Measurements from ENCODE around the gene PLA2G4A.

PLA2G4A gene

GRCh38 chr1:186978596-186979556 lies 150.1 kb downstream of the PLA2G4A start:
- DNase-seq, result no peak

- no peak for DNase-seq
Measured at GRCh38 chr1:186980400-186980799, 151.7 kb downstream of the PLA2G4A start.

GRCh38 chr1:186982116-186982515 lies 153.4 kb downstream of the PLA2G4A start:
- DNase-seq, result no peak

- no peak for DNase-seq
Measured at GRCh38 chr1:186983327-186983726, 154.6 kb downstream of the PLA2G4A start.

- no peak for DNase-seq
Measured at GRCh38 chr1:186984959-186985358, 156.2 kb downstream of the PLA2G4A start.

GRCh38 chr1:186985889-186986491 lies 157.2 kb downstream of the PLA2G4A start:
- no peak for DNase-seq

- no peak for DNase-seq
Measured at GRCh38 chr1:186987065-186987464, 158.3 kb downstream of the PLA2G4A start.

- DNase-seq, result no peak
Measured at GRCh38 chr1:186987769-186988168, 159.0 kb downstream of the PLA2G4A start.

- DNase-seq, result no peak
Measured at GRCh38 chr1:186993996-186994395, 165.2 kb downstream of the PLA2G4A start.

GRCh38 chr1:186994897-186995296 lies 166.1 kb downstream of the PLA2G4A start:
- no peak for DNase-seq

- no peak for DNase-seq
Measured at GRCh38 chr1:186996816-186997215, 168.1 kb downstream of the PLA2G4A start.

GRCh38 chr1:186997877-186998276 lies 169.1 kb downstream of the PLA2G4A start:
- no peak for DNase-seq

GRCh38 chr1:186999506-186999905 lies 170.8 kb downstream of the PLA2G4A start:
- no peak for DNase-seq

- DNase-seq, result no peak
Measured at GRCh38 chr1:187001198-187001889, 172.6 kb downstream of the PLA2G4A start.

- DNase-seq, result no peak
Measured at GRCh38 chr1:187003353-187003752, 174.6 kb downstream of the PLA2G4A start.

GRCh38 chr1:187006896-187007295 lies 178.1 kb downstream of the PLA2G4A start:
- DNase-seq, result no peak

- DNase-seq, result no peak
Measured at GRCh38 chr1:187009320-187009719, 180.6 kb downstream of the PLA2G4A start.

GRCh38 chr1:187010571-187011309 lies 182.0 kb downstream of the PLA2G4A start:
- no peak for DNase-seq

- DNase-seq, result no peak
Measured at GRCh38 chr1:187013582-187014200, 184.9 kb downstream of the PLA2G4A start.

GRCh38 chr1:187018291-187018690 lies 189.5 kb downstream of the PLA2G4A start:
- no peak for DNase-seq

GRCh38 chr1:187027253-187027652 lies 198.5 kb downstream of the PLA2G4A start:
- DNase-seq, result no peak

- DNase-seq, result no peak
Measured at GRCh38 chr1:187032316-187032981, 203.7 kb downstream of the PLA2G4A start.
